GM19463 (cell line): ENCODE measurements around the gene CDC25A.

Experiments used
- ATAC-seq: cut with Tn5 transposase; IDR thresholded peaks from one replicate; pipeline ENCODE4 v1.9.1; 2021; ENCODE audit warnings: mild to moderate bottlenecking, moderate library complexity; ENCODE audit not compliant: unreplicated experiment

CDC25A gene

DNA sequence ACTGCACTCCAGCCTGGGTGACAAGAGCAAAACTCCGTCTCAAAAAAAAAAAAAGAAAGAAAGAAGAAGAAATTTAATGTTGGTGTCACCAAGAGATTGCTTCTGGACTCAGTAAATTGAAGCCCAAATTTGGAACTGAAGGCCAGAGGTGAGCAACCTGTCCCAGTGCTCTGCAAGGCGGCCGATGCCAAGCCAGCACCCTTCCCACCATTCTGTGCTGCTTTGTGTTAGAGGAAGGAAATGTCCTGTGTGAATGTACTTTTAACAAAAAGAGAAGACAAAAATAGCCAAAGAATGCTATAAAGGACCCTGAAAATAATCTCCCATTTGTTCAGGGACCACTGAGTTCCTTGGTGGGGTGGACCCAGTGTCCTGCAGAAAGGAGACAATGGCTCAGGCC is 44.6 kb downstream of the CDC25A start:
- no peak for ATAC-seq

DNA sequence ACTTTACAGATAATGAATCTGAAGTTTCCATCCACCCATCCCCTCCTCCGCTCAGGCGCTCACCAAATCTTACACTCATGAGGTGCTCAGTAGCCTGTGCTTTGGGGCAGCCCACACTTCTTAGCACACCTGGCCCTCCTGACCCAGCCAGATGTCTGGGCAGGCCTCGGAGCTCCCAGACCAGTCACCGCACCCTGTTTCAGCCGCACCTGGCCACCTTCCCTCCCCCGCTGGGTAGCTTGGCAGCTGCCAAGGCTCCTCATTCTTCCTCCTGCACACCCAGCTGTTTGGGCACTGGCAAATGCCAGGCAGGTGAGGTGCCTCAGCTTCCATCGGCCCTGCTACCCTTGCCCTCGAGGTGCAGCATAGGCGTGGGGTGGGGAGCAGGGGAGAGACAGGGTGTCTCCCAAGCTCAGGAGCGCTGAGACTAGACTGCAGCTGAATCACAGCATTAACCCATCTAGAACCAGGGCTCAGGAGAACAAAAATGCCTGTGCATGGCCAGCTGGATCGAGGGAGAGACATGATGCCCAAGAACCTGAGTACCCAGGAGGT is 45.8 kb downstream of the CDC25A start:
- no peak for ATAC-seq

DNA sequence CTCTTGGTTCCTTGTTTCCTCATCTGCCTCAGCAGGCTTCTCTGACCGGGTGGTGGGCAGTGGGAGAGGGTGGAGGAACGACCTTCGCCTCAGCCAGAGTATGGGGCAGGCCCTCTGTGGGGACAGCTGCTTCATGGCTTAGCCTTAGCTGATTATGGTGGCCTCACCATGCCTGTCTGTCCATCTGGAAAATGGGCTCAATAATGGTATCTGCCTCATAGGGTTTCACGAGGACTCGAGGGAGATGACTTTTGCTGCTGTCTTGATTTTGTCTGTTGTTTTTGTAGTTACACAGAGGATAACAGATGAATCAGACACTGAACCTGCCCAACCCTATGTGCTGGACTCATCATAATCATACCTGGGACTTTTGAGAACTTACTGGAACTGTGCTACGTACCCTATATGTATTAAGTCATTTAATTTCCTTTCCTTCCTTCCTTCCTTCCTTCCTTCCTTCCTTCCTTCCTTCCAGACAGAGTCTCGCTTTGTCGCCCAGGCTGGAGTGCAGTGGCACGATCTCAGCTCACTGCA is 46.5 kb downstream of the CDC25A start:
- ATAC-seq, result no peak

DNA sequence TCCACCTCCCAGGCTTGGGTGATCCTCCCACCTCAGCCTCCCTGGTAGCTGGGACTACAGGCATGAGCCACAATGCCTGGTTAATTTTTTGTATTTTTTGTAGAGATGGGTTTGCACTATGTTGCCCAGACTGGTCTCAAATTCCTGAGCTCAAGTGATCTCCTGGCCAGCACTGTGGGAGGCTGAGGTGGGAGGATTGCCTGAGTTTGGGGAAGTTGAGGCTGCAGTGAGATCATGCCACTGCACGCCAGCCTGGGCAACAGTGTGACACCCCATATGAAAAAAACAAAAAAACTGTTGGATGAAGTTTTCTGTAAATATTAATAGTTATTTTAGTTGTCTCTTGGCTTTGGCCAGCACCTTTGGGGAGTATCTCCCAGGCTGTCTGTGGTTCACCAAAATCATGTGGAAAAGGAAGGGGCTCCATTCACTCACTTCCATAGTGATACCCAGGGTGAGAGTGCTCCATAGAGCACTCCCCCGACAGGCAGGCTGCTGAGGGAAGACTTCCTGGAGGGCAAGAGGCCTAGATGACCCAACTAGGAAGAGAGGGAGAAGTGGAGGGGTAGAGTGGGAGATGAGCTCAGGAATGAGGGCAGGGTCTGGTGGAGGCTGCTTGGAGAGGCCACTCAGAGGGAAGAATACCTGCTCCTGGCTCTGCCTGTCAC is 47.1 kb downstream of the CDC25A start:
- ATAC-seq, result no peak

DNA sequence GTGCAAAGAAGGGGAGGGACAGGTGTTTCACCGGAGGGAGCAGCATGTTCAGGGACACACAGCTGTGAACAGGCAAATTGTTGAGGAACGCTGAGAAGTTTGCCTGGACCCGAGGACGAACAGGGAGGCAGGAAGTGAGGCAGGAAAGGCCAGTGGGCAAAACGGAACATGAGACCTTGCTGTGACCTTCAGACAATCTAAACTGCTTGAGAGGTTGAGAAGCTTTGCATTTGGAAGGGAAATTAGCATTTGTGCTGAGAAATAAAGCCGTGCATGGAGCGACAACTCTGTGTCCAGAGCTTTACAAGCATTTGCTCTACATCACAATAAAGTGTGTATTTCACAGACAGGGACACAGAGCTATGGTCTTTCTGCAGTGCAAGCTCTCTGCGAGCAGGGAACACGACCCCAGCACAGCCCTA is 47.9 kb downstream of the CDC25A start:
- no peak for ATAC-seq

DNA sequence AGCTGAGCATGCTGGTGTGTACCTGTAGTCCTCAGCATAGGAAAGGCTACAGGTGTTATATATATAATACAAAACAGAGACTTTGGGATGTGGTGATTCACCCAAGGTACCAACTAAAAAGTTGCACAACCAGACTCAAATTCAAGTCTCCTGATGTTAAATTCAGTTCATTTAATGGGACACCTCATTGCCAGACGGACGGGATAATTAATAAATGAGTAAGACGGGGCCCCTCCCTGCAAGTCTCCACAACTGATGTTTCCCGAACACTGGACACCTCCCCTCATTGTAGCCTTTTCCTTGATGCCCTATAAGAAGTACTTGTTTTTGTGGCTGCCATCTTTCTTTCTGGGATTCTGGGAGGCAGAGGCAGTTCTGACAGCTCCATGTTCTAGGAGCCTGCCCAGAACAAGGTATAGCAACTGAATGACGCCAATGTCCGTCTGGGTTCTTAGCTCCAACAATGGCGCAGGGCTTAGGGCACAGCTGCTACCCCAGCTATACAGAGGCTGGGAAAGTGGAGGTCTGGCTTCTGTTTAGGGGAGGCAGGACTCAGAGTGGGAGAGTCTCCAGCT is 50.7 kb downstream of the CDC25A start:
- no peak for ATAC-seq

DNA sequence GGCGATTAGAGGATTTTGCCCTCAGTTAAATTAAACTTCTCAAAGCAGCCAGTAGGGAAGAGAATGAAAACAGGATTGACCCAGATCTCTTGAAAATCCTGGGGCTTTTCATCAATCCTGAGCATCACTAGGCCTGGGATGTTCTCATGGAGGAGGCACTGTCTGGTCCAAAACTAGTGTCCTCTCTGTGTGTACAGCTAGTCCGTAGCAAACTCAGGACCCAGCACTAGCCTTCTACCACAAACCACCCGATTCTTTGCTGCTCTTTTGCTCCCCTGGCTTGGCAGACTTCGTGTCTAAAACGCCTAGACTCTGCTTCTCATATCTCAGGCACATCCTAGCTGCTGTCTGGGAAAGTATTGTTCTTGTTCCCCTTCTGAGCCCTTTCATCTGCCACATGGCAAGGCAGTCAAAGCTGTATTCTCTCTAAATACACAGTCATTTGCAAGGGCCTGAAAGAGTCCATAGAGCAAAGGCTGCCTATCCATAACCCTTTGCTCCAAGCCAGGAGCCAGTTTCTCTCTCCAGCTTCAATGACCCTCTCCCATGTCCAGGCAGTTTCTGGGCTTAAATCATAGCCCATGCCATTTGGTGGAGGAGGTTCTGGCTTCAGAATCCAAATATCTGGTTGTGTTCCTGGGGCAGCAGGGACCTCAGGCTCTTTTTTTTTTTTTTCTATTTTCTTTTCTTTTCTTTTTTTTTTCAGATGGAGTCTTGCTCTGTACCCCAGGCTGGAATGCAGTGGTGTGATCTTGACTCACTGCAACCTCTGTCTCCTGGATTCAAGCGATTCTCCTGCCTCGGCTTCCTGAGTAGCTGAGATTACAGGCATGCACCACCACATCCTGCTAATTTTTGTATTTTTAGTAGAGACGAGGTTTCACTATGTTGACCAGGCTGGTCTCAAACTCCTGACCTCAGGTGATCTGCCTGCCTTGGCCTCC is 52.4 kb downstream of the CDC25A start:
- no peak for ATAC-seq

DNA sequence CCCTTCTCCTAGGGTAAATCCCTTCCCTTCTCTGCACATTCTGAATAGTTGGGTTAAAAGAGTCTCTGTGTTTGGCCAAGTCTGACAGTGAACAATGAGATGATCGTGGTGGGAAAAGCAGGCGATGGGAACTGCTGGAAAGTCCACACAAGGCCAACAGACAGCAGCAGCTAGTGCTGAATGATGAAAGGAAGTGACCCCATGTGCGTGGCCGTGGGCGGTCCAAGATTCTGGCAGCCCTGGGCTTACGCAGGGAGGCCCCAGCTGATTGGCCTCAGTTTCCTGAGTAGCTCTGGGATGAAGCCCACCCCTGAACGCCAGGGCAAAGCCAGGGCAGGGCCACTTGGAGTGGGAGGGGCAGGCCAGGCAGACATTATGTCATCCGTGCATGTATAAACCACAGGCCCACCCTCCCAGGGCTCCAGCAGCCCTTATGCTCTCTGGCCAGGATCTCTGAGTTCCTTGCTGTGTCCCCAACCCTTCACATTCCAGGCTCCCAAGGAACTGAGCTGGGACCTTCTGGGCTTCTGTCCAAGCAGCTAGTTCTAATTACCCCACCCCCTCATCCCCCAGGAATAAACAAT is 57.8 kb downstream of the CDC25A start:
- no peak for ATAC-seq

DNA sequence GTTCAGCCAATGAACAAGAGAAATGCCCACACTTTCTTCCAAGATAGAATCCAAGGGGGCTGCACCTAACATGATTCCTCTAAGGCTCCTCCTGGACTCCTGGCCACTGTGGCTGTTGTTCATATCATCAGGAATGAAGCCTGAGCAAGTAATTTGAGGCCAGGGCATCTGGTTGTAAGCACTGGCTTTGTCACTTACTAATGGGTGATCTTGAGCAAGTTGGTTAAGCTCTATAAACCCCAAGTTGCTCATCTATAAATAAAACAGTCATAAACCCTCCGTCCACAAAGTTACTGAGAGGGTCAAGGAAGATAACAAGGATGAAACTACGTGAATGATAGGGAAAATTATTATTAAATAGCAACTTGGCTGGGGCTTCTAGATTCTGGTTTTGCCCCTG is 58.3 kb downstream of the CDC25A start:
- no peak for ATAC-seq

DNA sequence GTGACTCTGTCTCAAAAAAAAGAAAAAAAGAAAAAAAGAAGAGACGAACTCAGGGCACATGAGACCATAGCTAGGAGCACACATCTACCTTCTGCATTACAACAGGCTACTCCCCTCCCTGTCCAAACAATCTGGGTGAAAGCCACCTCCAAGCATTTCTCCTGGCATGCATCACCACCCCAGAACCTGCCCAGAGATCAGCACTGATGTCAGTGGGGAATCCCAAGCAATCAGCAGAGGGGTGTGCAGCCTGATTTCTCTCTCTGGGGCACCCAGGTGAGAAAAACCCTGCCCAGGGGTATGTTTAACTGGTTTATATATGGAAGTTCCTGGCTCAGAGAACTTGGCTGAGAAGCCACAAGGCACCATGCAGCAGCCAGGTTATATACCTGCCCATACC is 59.4 kb downstream of the CDC25A start:
- no peak for ATAC-seq

DNA sequence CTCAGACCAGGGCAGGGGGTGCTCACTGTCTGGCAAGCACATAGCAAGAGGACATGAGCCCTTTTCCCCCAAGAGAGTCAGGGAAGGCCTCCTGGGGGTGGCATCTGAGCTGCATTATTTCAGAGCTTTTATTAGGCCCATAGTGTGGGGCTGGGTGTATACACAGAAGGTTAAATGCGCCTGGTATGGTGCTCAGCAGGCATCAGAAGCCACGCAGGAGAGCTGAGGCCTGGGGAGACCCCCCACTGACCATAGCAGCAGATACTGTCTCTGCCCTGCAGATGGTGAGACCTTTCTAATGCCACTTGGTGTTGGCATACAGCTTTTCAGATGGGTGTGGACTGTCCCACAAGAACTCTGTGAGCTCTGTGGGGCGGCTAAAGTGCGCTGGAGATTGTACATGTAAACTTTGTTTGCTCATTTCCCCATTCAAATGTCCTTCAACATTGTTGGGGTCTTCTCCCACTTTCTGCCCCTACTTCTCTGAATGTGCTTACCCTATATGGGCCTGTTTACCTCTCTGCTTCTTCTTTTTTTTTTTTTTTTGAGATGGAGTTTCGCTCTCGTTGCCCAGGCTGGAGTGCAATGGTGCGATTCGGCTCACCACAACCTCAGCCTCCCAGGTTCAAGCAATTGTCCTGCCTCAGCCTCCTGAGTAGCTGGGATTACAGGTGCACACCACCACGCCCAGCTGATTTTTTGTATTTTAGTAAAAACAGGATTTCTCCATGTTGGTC is 62.2 kb downstream of the CDC25A start:
- no peak for ATAC-seq

DNA sequence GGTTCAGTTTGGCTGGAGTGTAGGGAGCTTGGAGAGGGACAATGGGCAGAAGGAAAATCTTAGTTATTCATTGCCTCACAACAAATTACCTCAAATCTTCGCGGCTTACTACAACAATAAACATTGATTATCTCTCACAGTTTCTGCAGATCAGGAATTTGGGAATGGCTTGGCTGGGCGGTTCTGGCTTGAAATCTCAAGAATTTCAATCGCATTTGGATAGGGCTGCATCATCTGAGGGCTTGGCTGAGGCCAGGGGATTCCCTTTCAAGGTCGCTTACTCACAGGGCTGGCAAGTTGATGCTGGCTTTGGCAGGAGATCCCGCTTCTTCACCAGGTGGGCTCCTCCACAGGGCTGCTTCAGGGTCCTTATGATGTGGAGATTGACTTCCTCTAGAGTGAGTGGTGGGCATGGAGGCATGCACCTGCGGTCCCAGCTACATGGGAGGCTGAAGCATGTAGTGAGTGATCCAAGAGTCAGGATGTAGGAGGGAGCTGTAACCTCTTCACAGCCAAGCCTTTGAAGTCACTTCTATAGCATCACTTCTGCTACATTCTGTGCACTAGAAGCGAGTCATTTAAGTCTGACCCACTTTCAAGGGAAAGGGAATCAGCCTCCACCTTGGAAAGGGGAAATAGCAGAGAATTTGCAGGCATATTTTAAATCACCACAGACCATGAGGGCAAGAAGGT is 63.1 kb downstream of the CDC25A start:
- no peak for ATAC-seq

DNA sequence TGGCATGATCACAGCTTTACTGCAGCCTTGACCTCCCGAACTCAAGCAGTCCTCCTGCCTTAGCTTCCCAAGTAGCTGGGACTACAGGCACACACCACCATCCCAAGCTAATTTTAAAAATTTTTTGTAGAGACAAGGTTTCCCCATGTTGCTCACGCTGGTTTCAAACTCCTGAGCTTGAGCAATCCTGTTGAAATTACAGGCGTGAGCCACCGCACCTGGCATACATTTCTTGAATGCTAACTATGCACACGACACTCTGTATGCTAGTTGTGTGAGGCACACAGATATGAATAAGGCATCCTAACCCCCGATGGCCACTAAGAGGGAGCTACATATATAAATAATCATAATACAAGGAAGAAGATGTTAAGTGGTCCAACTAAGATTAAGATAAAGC is 64.9 kb downstream of the CDC25A start:
- no peak for ATAC-seq

DNA sequence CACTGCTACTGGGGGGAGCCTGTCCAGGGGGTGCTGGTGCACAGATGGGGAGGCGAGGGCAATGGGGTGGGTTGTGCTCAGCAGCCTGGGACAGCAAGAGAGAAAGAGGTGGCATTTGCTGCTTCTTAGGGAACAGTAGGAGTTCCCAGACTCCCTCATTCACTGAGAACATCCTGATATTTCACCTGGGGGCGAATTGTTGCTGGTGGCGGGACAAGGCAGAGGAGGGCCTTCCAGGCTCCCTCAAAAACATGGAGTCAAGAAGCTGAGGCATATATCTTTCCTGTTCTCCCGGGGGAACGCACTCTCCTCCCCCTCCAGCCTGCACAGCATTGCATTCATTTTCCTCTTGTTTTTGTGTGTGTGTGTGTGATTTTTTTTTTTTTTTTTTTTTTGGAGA is 65.7 kb downstream of the CDC25A start:
- no peak for ATAC-seq

DNA sequence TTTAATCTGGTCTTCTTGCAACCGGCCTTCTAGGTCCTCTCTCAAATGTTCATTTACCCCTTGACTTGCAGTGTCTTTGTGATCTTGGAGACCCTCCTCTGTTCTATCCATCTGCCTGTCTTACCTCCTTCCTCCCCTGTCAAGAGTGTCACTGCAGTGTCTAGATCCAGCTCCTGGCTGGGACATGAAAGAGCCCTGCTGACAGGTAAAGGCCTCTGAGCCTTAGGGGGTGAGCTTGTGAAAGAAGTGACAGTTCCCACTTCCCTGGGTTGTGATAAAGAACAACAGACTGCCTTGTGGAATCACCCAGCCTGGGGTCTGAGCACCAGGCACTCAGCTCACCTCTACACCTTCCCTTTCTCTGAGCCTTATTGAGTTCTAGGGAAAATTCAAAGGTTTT is 68.0 kb downstream of the CDC25A start:
- ATAC-seq, result no peak

DNA sequence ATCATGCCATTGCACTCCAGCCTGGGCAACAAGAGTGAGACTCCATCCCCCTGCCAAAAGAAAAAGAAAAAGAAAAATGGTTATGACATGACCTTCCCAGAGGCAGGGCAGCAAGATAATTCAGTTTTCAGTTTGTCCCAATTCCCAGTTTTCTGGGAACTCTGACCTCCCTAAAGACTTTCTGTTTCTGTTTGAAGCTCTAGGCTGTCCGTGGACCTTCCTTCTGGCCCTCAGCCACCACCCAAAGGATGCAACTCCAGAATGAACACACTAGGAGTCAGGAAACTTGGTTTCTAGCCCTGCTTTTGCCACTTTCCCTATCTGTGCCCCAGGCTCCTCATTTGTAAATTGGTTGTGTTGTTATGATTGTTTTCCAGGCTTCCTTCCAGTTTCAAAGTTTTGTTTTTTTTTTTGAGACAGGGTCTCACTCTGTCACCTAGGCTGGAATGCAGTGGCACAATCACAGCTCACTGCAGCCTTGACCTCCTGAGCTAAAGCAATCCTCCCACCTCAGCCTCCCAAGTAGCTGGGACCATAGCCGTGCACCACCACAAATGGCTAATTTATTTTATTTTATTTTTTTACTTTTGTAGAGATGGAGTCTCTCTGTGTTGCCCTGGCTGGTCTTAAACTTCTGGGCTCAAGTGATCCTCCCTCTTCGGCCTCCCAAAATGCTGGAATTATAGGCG is 68.6 kb downstream of the CDC25A start:
- no peak for ATAC-seq

DNA sequence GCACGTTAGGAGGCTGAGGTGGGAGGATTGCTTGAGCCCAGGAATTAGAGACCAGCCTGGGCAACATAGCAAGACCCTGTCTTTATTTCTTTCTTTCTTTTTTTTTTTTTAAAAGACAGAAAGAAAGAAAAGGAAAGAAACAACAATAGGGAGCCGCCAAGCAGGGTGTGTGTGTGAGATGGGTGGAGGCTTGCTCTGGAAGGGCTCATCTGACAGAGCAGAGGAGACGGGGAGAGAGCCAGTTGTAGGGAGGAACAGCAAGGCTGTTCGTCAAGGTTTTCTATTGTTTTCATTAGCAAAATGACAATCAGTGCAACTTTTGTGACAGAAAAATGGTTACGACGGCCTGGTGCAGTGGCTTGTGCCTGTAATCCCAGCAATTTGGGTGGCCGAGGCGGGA is 69.3 kb downstream of the CDC25A start:
- no peak for ATAC-seq

DNA sequence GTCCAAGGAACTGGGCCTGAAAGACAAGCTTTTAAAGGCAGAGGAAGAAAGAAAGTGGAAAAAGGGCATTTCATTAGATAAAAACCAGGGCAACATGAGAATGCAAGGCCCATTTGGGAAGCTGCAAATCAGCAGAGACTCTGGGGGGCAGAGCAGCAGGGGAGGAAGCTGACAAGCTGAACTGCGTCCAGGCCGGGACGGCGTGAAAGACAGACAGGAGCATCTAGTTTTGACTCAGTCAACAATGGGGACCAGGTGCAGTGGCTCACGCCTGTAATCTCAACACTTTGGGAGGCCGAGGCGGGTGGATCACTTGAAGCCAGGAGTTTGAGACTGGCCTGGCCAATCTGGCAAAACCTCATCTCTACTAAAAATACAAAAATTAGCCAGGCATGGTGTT is 69.9 kb downstream of the CDC25A start:
- no peak for ATAC-seq

DNA sequence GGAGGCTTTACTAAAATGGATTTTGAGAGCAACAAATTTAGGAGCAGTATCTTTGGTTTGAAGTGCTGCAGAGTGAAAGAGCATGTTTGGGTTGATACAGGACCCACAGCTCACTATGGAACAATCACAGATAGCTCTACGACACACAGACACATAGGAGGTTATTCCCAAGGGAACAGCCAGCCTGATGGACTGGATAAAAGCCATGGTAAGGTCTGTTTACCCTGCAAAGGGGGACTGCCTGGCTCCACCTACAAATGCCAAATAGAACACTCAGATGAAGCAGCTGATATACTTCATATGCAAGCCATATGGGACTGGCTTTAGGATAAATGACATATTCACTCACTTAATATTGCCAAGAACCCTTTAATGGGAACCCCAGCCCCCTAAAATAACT is 75.4 kb downstream of the CDC25A start:
- ATAC-seq, result no peak
